ENCODE results near the gene ATP5MG.
"Not testable (repeated sequence)": the region's sequence is repeated elsewhere in the genome, so short reads cannot be mapped to it uniquely, and the experiment has no call there.

ATP5MG gene

GRCh38 chr11:118410055-118410745 lies 8.8 kb downstream of the ATP5MG start:
- no peak for DNase-seq (ENCODE audit: low spot score)

DNA sequence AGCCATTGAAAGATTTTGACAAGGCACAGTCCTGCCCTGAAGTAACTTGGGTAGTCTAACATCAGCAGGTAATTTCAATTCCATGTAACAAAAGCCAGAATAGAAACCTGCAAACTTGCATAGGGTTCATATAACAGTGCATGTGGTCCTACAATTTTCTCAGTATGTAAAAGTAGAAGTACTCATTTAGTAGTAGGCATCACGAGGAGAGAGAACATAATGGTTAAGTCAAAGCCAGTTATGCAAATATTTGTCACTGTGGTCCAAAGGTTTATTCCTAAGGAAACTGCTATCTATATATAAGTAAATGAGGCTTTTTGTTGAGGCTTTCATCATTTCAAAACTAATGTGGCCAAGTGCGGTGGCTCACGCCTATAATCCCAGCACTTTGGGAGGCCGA lies 10.1 kb downstream of the ATP5MG start:
- no peak for DNase-seq (ENCODE audit: low spot score)

DNA sequence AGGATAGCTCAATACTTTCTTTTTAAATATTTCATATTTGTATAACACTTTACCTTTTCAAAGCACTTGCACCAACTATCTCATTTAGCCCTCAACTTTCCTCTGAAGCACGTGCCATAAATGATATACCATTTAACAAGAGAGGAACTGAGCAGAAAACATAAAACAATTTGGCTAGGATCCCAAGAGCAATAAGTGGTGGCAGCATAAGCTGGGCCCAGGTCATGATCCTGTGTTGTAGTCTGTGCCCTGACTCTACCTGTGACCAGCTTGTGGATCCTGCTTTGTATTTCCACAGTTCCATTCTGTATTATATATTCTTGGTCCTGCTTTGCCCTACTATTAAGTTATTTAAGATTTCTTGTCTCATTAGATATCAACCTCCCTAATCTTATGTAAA lies 11.5 kb downstream of the ATP5MG start:
- DNase-seq (ENCODE audit: low spot score) = no peak

- no peak for DNase-seq (ENCODE audit: low spot score)
These were observed 13.8 kb downstream of the ATP5MG start for GRCh38 chr11:118415062-118415738.

DNA sequence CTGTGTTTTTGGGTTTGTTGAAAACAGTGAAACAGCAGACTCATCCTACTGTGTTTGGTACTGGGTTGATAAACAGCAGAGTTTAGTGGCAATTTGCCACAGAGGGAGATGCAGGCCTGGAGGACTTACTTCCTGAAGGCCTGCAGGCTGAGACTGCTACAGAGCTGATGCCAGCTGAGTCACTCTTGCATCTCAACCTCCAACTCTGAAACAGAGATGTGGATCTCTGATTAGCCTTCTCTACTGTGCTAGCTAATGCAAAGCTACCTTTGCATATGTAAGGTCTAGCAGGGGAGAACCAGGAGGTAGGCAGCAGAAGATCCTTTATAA lies 14.3 kb downstream of the ATP5MG start:
- peak; percentile 62 for DNase-seq (ENCODE audit: low spot score)

GRCh38 chr11:118416900-118417299 lies 15.5 kb downstream of the ATP5MG start:
- not testable (repeated sequence) for DNase-seq (ENCODE audit: low spot score)

- no peak for DNase-seq (ENCODE audit: low spot score)
These were observed 16.4 kb downstream of the ATP5MG start for GRCh38 chr11:118417801-118418200.

- DNase-seq (ENCODE audit: low spot score) = no peak
These were observed 17.4 kb downstream of the ATP5MG start for GRCh38 chr11:118418766-118419165.

- DNase-seq (ENCODE audit: low spot score) = no peak
These were observed 26.3 kb downstream of the ATP5MG start for GRCh38 chr11:118427707-118428106.

DNA sequence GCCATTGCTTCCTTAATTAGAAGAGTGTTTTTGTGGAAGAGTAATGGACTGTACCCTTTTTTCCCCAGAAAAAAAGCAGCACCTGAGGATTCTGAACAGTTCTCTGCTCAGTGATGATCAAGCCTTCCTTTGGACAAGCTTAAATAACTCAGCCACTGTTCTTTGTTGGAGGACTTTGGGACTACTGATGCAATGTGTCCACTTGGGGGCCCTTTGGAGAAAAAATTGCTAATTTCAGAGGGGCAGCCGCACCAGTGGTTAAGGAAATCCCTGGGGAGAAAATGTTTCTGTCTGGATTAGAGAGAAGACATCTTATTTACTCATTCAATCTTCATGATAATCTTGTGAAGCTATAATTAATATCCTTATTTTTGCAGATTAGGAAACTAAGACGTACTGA lies 29.6 kb downstream of the ATP5MG start:
- no peak for DNase-seq (ENCODE audit: low spot score)

GRCh38 chr11:118434123-118434552 lies 32.7 kb downstream of the ATP5MG start:
- no peak for DNase-seq (ENCODE audit: low spot score)

- DNase-seq (ENCODE audit: low spot score) = peak; percentile 66
These were observed 33.3 kb downstream of the ATP5MG start for GRCh38 chr11:118434553-118435289.

DNA sequence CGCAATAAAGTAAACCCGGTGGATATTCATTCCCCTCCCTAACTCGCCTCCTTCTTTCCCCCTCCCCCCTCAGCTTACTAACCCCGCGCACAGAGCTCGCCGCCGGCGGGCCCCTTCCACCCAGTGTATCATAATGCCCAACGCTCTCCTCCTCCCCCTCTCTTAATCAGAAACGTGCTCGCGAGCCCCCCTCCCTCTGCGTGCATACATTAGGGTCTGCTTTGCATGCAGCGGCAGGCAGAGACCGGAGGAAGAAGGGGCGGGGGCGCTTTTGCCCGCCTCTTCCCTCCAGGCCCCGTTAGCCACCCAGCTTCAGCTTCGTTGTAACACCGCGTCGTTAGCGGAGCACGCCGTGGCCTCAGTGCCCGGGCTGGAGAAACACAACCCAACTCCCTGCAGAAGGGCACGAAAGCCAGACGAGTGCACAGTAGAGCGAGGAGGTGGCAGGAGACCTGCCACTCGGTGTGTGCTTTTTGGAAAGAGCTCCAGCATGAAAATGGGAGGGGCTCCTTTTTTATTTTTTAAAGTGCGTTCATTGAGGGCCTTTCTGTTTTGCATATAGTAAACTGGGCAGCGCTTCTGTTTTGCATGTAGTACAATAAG lies 34.0 kb downstream of the ATP5MG start:
- peak; percentile 83 for DNase-seq (ENCODE audit: low spot score)

DNA sequence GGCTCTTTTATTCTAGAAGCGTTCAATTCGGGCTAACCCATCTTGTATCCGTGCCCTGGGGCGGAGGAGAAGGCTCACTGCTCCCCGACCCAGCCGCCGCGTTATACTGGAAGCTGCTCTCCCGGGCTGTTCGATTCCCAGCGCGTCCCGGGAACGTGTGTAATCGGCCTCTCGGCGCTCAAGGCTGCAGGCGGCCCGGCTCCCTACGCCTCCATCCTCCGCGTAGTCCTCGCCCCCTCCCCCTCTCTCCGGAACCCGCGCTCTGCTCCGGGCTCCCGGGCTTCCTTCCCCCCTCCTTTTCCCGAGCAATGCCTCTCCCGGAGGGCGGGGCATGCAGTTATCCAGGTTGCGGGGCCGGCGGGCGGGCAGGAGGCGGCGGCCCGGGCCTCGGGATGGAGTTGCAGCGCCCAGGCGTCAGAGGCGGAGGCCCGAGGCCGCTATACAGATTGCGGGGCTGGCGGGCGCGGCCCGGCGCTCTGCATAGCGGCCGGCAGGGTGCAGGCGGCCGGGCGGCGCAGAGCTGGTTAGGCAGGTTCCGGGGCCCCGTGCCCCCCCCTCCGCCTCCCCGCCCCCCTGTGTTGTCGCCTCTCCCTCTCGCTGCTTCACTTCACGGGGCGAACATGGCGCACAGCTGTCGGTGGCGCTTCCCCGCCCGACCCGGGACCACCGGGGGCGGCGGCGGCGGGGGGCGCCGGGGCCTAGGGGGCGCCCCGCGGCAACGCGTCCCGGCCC lies 34.7 kb downstream of the ATP5MG start, which contains the start of gene KMT2A:
Gene KMT2A (plus strand): TSS at position 600 of the 732 bp plus-strand sequence. CDS start 21 bp downstream, at position 621.
- peak; percentile 95 for DNase-seq (ENCODE audit: low spot score)

DNA sequence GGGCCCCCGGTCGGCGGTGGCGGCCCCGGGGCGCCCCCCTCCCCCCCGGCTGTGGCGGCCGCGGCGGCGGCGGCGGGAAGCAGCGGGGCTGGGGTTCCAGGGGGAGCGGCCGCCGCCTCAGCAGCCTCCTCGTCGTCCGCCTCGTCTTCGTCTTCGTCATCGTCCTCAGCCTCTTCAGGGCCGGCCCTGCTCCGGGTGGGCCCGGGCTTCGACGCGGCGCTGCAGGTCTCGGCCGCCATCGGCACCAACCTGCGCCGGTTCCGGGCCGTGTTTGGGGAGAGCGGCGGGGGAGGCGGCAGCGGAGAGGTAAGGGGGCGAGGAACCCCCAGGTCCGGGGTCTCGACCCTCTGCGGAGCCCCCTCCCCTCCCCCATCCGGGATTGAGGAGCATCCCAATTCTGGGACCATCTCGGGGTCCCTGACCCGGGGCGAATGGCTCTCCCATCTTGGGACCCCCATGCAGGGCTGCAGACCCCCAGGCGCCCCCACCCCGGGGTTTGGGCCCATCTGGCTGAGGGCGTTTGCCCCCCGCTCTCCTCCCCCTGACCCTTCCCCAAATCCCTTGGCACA lies 35.3 kb downstream of the ATP5MG start:
- DNase-seq (ENCODE audit: low spot score) = peak; percentile 22

GRCh38 chr11:118437208-118438125 lies 36.1 kb downstream of the ATP5MG start:
- peak; percentile 56 for DNase-seq (ENCODE audit: low spot score)

- DNase-seq (ENCODE audit: low spot score) = peak; percentile 63
These were observed 37.0 kb downstream of the ATP5MG start for GRCh38 chr11:118438314-118438931.

- peak; percentile 46 for DNase-seq (ENCODE audit: low spot score)
These were observed 38.2 kb downstream of the ATP5MG start for GRCh38 chr11:118439646-118440045.

- DNase-seq (ENCODE audit: low spot score) = no peak
These were observed 40.4 kb downstream of the ATP5MG start for GRCh38 chr11:118441770-118442275.

GRCh38 chr11:118442301-118442700 lies 40.9 kb downstream of the ATP5MG start:
- DNase-seq (ENCODE audit: low spot score) = peak; percentile 52

Measured in activated CD4-positive, alpha-beta T cell treated with anti-CD3 and anti-CD28 coated beads, Interleukin-2, Interleukin-4, amounts not matched to agents 100 ng/mL and 50 ng/mL, durations not matched to agents 16 hours and 8 hours (primary cell).